ENCODE data around the gene FNDC3A.

DNA sequence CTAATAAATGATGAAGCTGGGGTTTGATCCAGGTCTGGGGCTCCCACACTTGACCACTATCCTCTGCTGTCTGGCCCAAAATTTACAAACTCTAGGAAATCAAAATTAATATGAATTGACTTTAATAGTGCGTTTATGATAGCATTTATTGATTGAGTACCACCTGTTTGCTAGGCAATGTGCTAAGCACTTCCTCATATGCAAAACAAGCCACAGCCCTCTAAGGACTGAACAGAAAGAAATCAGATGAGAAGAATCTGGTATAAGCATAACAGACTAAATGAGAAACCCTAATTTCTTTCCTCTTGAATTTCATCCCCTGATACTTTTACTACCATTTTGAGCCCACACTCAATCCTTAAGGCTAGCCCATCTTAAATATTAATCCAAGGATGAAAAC, 237.8 kb downstream of the FNDC3A start:
- TF ChIP-seq CTCF (IDR thresholded peaks at IDR 0.05) (no peak), POLR2A (IDR thresholded peaks at IDR 0.05) (no peak), POLR2AphosphoS5 (IDR thresholded peaks at IDR 0.05) (no peak), EP300 (IDR thresholded peaks at IDR 0.05; ENCODE audit: low read depth) (no peak)

Measured in transverse colon (tissue), 4 donors.